Panc1 (cell line): Measurements from ENCODE around the gene PLS3.

Experiments
- POLR2AphosphoS5 ChIP-seq: IDR thresholded peaks from 2 replicates; pipeline ENCODE4 v1.6.1; 2012; ENCODE audit warnings: mild to moderate bottlenecking, low read depth, low read length, moderate library complexity
- SIN3A ChIP-seq: IDR thresholded peaks from 2 replicates; pipeline ENCODE4 v1.6.1; 2012; ENCODE audit warnings: low read depth, mild to moderate bottlenecking, low read length, moderate library complexity, borderline replicate concordance; ENCODE audit not compliant: insufficient read depth
- TCF7L2 ChIP-seq: IDR thresholded peaks from 2 replicates; pipeline ENCODE4 v1.6.1; 2011; ENCODE audit warnings: mild to moderate bottlenecking, low read depth, low read length, inconsistent platforms
- TF ChIP-seq, protein P1 (sequence below): fragments of 450-650 bp; IDR thresholded peaks from 2 replicates; pipeline ENCODE4 v1.5.1; 2017; ENCODE audit warnings: mild to moderate bottlenecking
- TF ChIP-seq, protein P2 (sequence below), 2 experiments: IDR thresholded peaks; 2 replicates each; pipeline ENCODE4 v1.6.1; 2011 to 2012; ENCODE audit warnings: low read depth in 2 of 2, control low read depth in 1 of 2, low read length in 1 of 2, mild to moderate bottlenecking in 1 of 2, moderate library complexity in 1 of 2; ENCODE audit not compliant: insufficient read depth in 1 of 2

DNA sequence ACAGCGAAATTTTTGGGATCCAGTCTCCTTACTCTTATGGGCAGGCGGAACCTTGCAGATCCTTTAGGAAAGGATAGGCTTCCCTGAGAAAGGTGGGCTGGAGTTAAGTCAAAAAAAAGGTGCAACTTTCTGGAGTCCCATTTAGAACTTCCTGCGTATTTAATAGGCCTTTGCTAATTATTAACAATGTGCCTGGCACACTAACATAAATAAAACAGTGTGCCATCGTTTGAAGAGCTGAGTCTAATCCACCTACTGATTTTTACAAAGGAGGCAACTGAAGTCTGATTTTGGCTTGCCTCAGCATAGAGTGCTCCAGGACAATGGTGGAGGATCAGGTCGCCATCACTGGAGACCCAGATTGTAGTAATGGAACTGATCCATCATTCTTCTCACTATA, 15.7 kb downstream of the PLS3 start:
- TF ChIP-seq, protein P1, sequence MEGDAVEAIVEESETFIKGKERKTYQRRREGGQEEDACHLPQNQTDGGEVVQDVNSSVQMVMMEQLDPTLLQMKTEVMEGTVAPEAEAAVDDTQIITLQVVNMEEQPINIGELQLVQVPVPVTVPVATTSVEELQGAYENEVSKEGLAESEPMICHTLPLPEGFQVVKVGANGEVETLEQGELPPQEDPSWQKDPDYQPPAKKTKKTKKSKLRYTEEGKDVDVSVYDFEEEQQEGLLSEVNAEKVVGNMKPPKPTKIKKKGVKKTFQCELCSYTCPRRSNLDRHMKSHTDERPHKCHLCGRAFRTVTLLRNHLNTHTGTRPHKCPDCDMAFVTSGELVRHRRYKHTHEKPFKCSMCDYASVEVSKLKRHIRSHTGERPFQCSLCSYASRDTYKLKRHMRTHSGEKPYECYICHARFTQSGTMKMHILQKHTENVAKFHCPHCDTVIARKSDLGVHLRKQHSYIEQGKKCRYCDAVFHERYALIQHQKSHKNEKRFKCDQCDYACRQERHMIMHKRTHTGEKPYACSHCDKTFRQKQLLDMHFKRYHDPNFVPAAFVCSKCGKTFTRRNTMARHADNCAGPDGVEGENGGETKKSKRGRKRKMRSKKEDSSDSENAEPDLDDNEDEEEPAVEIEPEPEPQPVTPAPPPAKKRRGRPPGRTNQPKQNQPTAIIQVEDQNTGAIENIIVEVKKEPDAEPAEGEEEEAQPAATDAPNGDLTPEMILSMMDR, result no peak
- TF ChIP-seq, protein P2, sequence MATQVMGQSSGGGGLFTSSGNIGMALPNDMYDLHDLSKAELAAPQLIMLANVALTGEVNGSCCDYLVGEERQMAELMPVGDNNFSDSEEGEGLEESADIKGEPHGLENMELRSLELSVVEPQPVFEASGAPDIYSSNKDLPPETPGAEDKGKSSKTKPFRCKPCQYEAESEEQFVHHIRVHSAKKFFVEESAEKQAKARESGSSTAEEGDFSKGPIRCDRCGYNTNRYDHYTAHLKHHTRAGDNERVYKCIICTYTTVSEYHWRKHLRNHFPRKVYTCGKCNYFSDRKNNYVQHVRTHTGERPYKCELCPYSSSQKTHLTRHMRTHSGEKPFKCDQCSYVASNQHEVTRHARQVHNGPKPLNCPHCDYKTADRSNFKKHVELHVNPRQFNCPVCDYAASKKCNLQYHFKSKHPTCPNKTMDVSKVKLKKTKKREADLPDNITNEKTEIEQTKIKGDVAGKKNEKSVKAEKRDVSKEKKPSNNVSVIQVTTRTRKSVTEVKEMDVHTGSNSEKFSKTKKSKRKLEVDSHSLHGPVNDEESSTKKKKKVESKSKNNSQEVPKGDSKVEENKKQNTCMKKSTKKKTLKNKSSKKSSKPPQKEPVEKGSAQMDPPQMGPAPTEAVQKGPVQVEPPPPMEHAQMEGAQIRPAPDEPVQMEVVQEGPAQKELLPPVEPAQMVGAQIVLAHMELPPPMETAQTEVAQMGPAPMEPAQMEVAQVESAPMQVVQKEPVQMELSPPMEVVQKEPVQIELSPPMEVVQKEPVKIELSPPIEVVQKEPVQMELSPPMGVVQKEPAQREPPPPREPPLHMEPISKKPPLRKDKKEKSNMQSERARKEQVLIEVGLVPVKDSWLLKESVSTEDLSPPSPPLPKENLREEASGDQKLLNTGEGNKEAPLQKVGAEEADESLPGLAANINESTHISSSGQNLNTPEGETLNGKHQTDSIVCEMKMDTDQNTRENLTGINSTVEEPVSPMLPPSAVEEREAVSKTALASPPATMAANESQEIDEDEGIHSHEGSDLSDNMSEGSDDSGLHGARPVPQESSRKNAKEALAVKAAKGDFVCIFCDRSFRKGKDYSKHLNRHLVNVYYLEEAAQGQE (IDR thresholded peaks at IDR 0.05; ENCODE audit: insufficient read depth in 1 of 2, low read depth in 2 of 2, low read length in 1 of 2), result no peak
- TF ChIP-seq POLR2AphosphoS5 (no peak), TCF7L2 (no peak), SIN3A (no peak)
